Endodermal cell (in vitro differentiated cells): ENCODE results near the gene RIF1. TPM values are rescaled to one million over a fixed set of nuclear protein-coding genes. Genes with fewer than 3 reads are reported as not detected.

ENCODE experiments used
- DNase-seq: peaks from one replicate; pipeline ENCODE4 v3.0.0-alpha.2; 2017
- H3K27ac ChIP-seq: 2 replicates; pipeline ENCODE4 v1.5.1; 2013; ENCODE audit warnings: mild to moderate bottlenecking, low read depth, low read length, moderate library complexity
- H3K27me3 ChIP-seq: 2 replicates; pipeline ENCODE4 v1.6.1; 2013; ENCODE audit warnings: mild to moderate bottlenecking, low read length, moderate library complexity; ENCODE audit not compliant: insufficient read depth, control insufficient read depth, poor library complexity, severe bottlenecking
- H3K36me3 ChIP-seq: 2 replicates; pipeline ENCODE4 v1.7.0; 2013; ENCODE audit warnings: mild to moderate bottlenecking, low read length, moderate library complexity; ENCODE audit not compliant: control insufficient read depth, insufficient read depth
- H3K4me1 ChIP-seq: one replicate; pipeline ENCODE4 v1.7.0; 2013; ENCODE audit warnings: low read length; ENCODE audit not compliant: control insufficient read depth, insufficient read depth
- H3K4me3 ChIP-seq: 2 replicates; pipeline ENCODE4 v1.5.1; 2013; ENCODE audit warnings: mild to moderate bottlenecking, low read length, moderate library complexity
- H3K9ac ChIP-seq: 2 replicates; pipeline ENCODE4 v1.6.1; 2013; ENCODE audit warnings: mild to moderate bottlenecking, low read length, moderate library complexity; ENCODE audit not compliant: poor library complexity, severe bottlenecking; ENCODE audit errors: extremely low read depth
- H3K9me3 ChIP-seq: 2 replicates; pipeline ENCODE4 v1.6.1; 2013; ENCODE audit warnings: mild to moderate bottlenecking, low read length, moderate library complexity; ENCODE audit not compliant: control insufficient read depth
- H3K27ac Mint-ChIP-seq: 2 replicates; pipeline ENCODE4 v1.8.0; 2020; ENCODE audit warnings: mixed read lengths
- H3K27me3 Mint-ChIP-seq: 2 replicates; pipeline ENCODE4 v1.8.0; 2021; ENCODE audit warnings: mild to moderate bottlenecking, mixed read lengths; ENCODE audit not compliant: insufficient read depth
- H3K36me3 Mint-ChIP-seq: 2 replicates; pipeline ENCODE4 v1.8.0; 2020; ENCODE audit warnings: low read depth, mixed read lengths
- H3K4me1 Mint-ChIP-seq: 2 replicates; pipeline ENCODE4 v1.8.0; 2020; ENCODE audit warnings: mixed read lengths
- H3K4me3 Mint-ChIP-seq: 2 replicates; pipeline ENCODE4 v1.8.0; 2020; ENCODE audit warnings: mild to moderate bottlenecking, moderate library complexity, mixed read lengths
- H3K9me3 Mint-ChIP-seq: 2 replicates; pipeline ENCODE4 v1.8.0; 2020; ENCODE audit warnings: mild to moderate bottlenecking, mixed read lengths
- CTCF ChIP-seq: fragments of 200-600 bp; sonication (generic); conservative IDR thresholded peaks from 2 replicates; pipeline ENCODE4 v1.5.0; 2021; ENCODE audit warnings: antibody characterized with exemption, mild to moderate bottlenecking
- WGBS, 2 experiments: methylation state at CpG; one replicate each; pipeline versions ENCODE4 v1.1.5 to v1.1.7; 2013; ENCODE audit warnings: missing lambda C conversion rate in 2 of 2, mixed read lengths in 1 of 2; ENCODE audit not compliant: insufficient coverage in 1 of 2, insufficient read length in 1 of 2; 5-methylcytosine and 5-hydroxymethylcytosine counted together
- total RNA-seq, 2 donors: library from RNA; stranded (reverse); fragmentation: NEBNext Ultra II Directional in 1 of 2; extraction: Animal tissue kit (Norgen Biotek cat#: 25700) in 1 of 2; gene quantifications; 2 replicates in 1 of 2; 3 replicates in 1 of 2; pipeline ENCODE4 v1.2.1, GENCODE V29; 2021

RIF1 gene
- total RNA-seq, 2 donors from 2014 or later = 64.3 to 66.7 TPM

DNA sequence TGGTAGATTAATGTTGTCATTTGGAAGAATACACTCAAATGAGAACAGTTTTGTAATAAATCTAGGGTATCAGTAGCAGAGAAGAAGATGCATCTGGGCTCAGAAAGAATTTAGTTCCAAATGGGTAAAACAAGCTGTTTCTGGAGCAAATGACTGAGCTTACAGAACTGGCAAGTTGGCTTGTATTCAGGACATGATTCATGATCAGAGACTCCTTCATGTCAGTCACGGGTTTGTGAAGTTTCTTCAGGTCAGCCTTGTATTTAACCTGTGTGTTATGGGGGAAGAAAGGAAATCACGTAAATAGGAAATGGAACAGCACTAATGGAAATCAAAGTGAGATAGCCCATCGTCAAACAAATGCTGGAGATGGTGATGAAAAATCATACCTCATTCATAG lies 109.1 kb downstream of the RIF1 start:
- H3K36me3 ChIP-seq = no peaks in the 10 kb centered on the region
- H3K27me3 ChIP-seq = no peaks in the 10 kb centered on the region
- no peaks in the 10 kb centered on the region for H3K9me3 ChIP-seq
- no peaks in the 10 kb centered on the region for H3K4me1 ChIP-seq
- no peak overlapping the region for H3K27ac ChIP-seq
- H3K9me3 Mint-ChIP-seq = no peaks in the 10 kb centered on the region
- no peak overlapping the region for H3K4me3 ChIP-seq
- no peaks in the 10 kb centered on the region for H3K36me3 Mint-ChIP-seq
- WGBS, 2 experiments = 94 to 100% methylated on average over 1 to 3 of the region's 3 CpGs
- no peak for TF ChIP-seq CTCF
- H3K4me1 Mint-ChIP-seq = peaks cover 5% of the 10 kb centered on the region
- no peak overlapping the region for H3K9ac ChIP-seq
- DNase-seq = no peak
- no peaks in the 10 kb centered on the region for H3K27me3 Mint-ChIP-seq
- H3K27ac Mint-ChIP-seq = no peak overlapping the region
- no peak overlapping the region for H3K4me3 Mint-ChIP-seq

DNA sequence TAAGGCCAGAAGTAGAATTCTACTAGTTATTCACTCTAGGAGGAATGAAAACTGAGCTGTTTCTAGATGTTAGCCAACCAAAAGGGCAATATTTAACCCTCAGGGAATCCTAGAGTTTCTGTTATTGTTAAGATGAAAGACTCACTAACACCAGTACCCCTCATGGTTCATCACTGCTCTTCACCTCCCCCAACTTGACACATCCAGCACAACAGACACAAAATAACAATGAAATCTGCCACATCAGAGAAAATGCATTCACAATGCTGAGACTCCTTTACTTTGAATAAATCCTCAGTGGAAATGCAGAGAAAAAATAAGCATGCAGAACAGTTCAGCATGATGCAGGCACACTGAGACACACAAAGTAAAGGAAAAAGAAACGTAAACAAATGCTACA lies 111.3 kb downstream of the RIF1 start:
- WGBS, 2 experiments = 75% methylated on average over 1 of the region's 1 CpG; no CpG with 5 or more reads in 1 of the 2 experiments
- Histone ChIP-seq H3K4me1 (no peaks in the 10 kb centered on the region), H3K4me3 (no peak overlapping the region), H3K9me3 (no peaks in the 10 kb centered on the region), H3K27ac (no peak overlapping the region), H3K9ac (no peak overlapping the region), H3K27me3 (no peaks in the 10 kb centered on the region), H3K36me3 (no peaks in the 10 kb centered on the region)
- Mint-ChIP-seq H3K9me3 (no peaks in the 10 kb centered on the region), H3K4me1 (peaks cover 5% of the 10 kb centered on the region), H3K27me3 (no peaks in the 10 kb centered on the region), H3K36me3 (no peaks in the 10 kb centered on the region), H3K27ac (peak overlapping the region; percentile 67), H3K4me3 (no peak overlapping the region)
- DNase-seq = no peak
- TF ChIP-seq CTCF = no peak

- Mint-ChIP-seq H3K9me3 (no peaks in the 10 kb centered on the region), H3K27me3 (no peaks in the 10 kb centered on the region), H3K27ac (no peak overlapping the region), H3K4me1 (peaks cover 5% of the 10 kb centered on the region), H3K36me3 (no peaks in the 10 kb centered on the region), H3K4me3 (no peak overlapping the region)
- Histone ChIP-seq H3K4me3 (no peak overlapping the region), H3K9me3 (no peaks in the 10 kb centered on the region), H3K27me3 (no peaks in the 10 kb centered on the region), H3K36me3 (no peaks in the 10 kb centered on the region), H3K4me1 (no peaks in the 10 kb centered on the region), H3K9ac (no peak overlapping the region), H3K27ac (no peak overlapping the region)
- DNase-seq = no peak
- WGBS, 2 experiments = 97% methylated on average over 5 to 7 of the region's 7 CpGs
- TF ChIP-seq CTCF = no peak
Observed at GRCh38 chr2:151522556-151522955, 112.9 kb downstream of the RIF1 start.
